Sigmoid colon (tissue), 7 donors: Measurements from ENCODE around the gene PSAT1. TPM values are rescaled to one million over a fixed set of nuclear protein-coding genes. Genes with fewer than 3 reads are reported as not detected.

ENCODE experiments used
- DNase-seq: peaks from one replicate; pipeline ENCODE4 v3.0.0-alpha.2; 2019
- H3K27ac ChIP-seq, 4 donors: fragments of 200-600 bp; sonication (generic); one replicate each; pipeline ENCODE4 v1.5.1; 2016 to 2019; ENCODE audit warnings: mild to moderate bottlenecking in 1 of 4
- H3K27me3 ChIP-seq, 3 donors: fragments of 200-600 bp; sonication (generic); one replicate each; pipeline ENCODE4 v1.5.1; 2019; ENCODE audit warnings: mild to moderate bottlenecking in 1 of 3
- H3K36me3 ChIP-seq, 4 donors: fragments of 200-600 bp; sonication (generic); one replicate each; pipeline ENCODE4 v1.5.1; 2016 to 2019
- H3K4me1 ChIP-seq, 4 donors: fragments of 200-600 bp; sonication (generic); one replicate each; pipeline ENCODE4 v1.5.1; 2017 to 2019
- H3K4me3 ChIP-seq, 4 donors: fragments of 200-600 bp; sonication (generic); one replicate each; pipeline ENCODE4 v1.5.1; 2017 to 2019; ENCODE audit warnings: mild to moderate bottlenecking in 2 of 4, moderate library complexity in 1 of 4
- H3K9me3 ChIP-seq, 4 donors: fragments of 200-600 bp in 3 of 4; sonication (generic) in 3 of 4; one replicate each; pipeline versions ENCODE4 v1.5.1 to v1.6.1; 2013 to 2019
- EP300 ChIP-seq, 4 donors: sonication (generic); formaldehyde crosslinking; IDR thresholded peaks; one replicate each; pipeline ENCODE4 v1.6.1; 2017; ENCODE audit warnings: antibody characterized with exemption in 4 of 4
- POLR2A ChIP-seq, 2 donors: fragments of 450-650 bp; IDR thresholded peaks; one replicate each; pipeline ENCODE4 v1.6.1; 2016; ENCODE audit warnings: antibody characterized with exemption in 2 of 2, mild to moderate bottlenecking in 2 of 2, moderate library complexity in 2 of 2
- POLR2AphosphoS5 ChIP-seq, 4 donors: sonication (generic); formaldehyde crosslinking; IDR thresholded peaks; one replicate each; pipeline ENCODE4 v1.6.1; 2017; ENCODE audit warnings: antibody characterized with exemption in 4 of 4
- WGBS, 2 donors: extraction: QIAGEN DNeasy Blood & Tissue Kit; methylation state at CpG; one replicate each; pipeline ENCODE4 v1.1.7; 2013; 5-methylcytosine and 5-hydroxymethylcytosine counted together
- intact Hi-C: fragments of 100-400 bp; cut with DNase I; formaldehyde crosslinking; loops from one replicate; pipeline ENCODE4 v1.15.1; 2023
- polyA plus RNA-seq, 3 donors: library from polyadenylated mRNA; stranded (reverse); fragments of 200-250 nt; gene quantifications; one replicate each; pipeline ENCODE4 v1.2.3, GENCODE V29; 2013
- total RNA-seq, 4 donors: library from RNA; depleted of rRNA; stranded (reverse); fragments of >200 nt; gene quantifications; one replicate each; pipeline ENCODE4 v1.1.0, GENCODE V29; 2016
- TF ChIP-seq, protein P1 (sequence below), 4 experiments: fragments of 450-650 bp in 3 of 4; fragments of 200-600 bp in 1 of 4; IDR thresholded peaks; one replicate each; pipeline ENCODE4 v1.5.1; 2016 to 2019; ENCODE audit warnings: antibody characterized with exemption in 4 of 4, mild to moderate bottlenecking in 3 of 4, moderate library complexity in 2 of 4
- donor health status: healthy with polysubstance abuse.
- donor health status: Bipolar disorder and iron deficiency.
- donor health status: healthy.

The PSAT1 gene
- total and polyA plus RNA-seq, 7 donors = 1.2 to 34.4 (median 2.5) TPM

GRCh38 chr9:78348848-78349247 is 51.9 kb downstream of the PSAT1 start:
- Histone ChIP-seq H3K9me3 (no peaks in the 10 kb centered on the region), H3K27me3 (no peaks in the 10 kb centered on the region), H3K36me3 (no peaks in the 10 kb centered on the region), H3K4me3 (no peak overlapping the region), H3K4me1 (no peaks in the 10 kb centered on the region), H3K27ac (no peak overlapping the region)
- no peak for DNase-seq
- TF ChIP-seq POLR2AphosphoS5 (IDR thresholded peaks at IDR 0.05) = no peak
- no peak for TF ChIP-seq POLR2A (IDR thresholded peaks at IDR 0.05)
- TF ChIP-seq, protein P1, sequence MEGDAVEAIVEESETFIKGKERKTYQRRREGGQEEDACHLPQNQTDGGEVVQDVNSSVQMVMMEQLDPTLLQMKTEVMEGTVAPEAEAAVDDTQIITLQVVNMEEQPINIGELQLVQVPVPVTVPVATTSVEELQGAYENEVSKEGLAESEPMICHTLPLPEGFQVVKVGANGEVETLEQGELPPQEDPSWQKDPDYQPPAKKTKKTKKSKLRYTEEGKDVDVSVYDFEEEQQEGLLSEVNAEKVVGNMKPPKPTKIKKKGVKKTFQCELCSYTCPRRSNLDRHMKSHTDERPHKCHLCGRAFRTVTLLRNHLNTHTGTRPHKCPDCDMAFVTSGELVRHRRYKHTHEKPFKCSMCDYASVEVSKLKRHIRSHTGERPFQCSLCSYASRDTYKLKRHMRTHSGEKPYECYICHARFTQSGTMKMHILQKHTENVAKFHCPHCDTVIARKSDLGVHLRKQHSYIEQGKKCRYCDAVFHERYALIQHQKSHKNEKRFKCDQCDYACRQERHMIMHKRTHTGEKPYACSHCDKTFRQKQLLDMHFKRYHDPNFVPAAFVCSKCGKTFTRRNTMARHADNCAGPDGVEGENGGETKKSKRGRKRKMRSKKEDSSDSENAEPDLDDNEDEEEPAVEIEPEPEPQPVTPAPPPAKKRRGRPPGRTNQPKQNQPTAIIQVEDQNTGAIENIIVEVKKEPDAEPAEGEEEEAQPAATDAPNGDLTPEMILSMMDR (IDR thresholded peaks at IDR 0.05) = no peak
- 93 to 96% methylated on average over 1 of the region's 1 CpG for WGBS, 2 donors
- intact Hi-C loops = no loop called here

GRCh38 chr9:78351816-78352215 is 54.9 kb downstream of the PSAT1 start:
- H3K27ac ChIP-seq = no peak overlapping the region
- no peaks in the 10 kb centered on the region for H3K27me3 ChIP-seq
- H3K36me3 ChIP-seq = no peaks in the 10 kb centered on the region
- 59 to 87% methylated on average over 2 of the region's 2 CpGs for WGBS, 2 donors
- H3K9me3 ChIP-seq = no peaks in the 10 kb centered on the region
- no peak for DNase-seq
- H3K4me3 ChIP-seq = no peak overlapping the region
- TF ChIP-seq EP300 (IDR thresholded peaks at IDR 0.05) (no peak), POLR2AphosphoS5 (IDR thresholded peaks at IDR 0.05) (no peak), POLR2A (IDR thresholded peaks at IDR 0.05) (no peak)
- TF ChIP-seq, protein P1 (IDR thresholded peaks at IDR 0.05) = no peak
- intact Hi-C loops = no loop called here
- H3K4me1 ChIP-seq = no peaks in the 10 kb centered on the region

GRCh38 chr9:78354324-78354973 is 57.5 kb downstream of the PSAT1 start:
- H3K36me3 ChIP-seq = no peaks in the 10 kb centered on the region
- no peaks in the 10 kb centered on the region for H3K27me3 ChIP-seq
- intact Hi-C loops = no loop called here
- DNase-seq = no peak
- TF ChIP-seq POLR2A (IDR thresholded peaks at IDR 0.05) = no peak
- no peaks in the 10 kb centered on the region for H3K9me3 ChIP-seq
- no peaks in the 10 kb centered on the region for H3K4me1 ChIP-seq
- H3K27ac ChIP-seq = no peak overlapping the region
- H3K4me3 ChIP-seq = no peak overlapping the region

GRCh38 chr9:78354989-78355388 is 58.1 kb downstream of the PSAT1 start:
- no peaks in the 10 kb centered on the region for H3K36me3 ChIP-seq
- H3K9me3 ChIP-seq = no peaks in the 10 kb centered on the region
- intact Hi-C loops = no loop called here
- no peaks in the 10 kb centered on the region for H3K27me3 ChIP-seq
- no peak for DNase-seq
- TF ChIP-seq EP300 (IDR thresholded peaks at IDR 0.05) (no peak), POLR2A (IDR thresholded peaks at IDR 0.05) (no peak), POLR2AphosphoS5 (IDR thresholded peaks at IDR 0.05) (no peak)
- TF ChIP-seq, protein P1 (IDR thresholded peaks at IDR 0.05) = no peak
- no peak overlapping the region for H3K27ac ChIP-seq
- no peak overlapping the region for H3K4me3 ChIP-seq
- WGBS, 2 donors = 76 to 82% methylated on average over 3 of the region's 3 CpGs
- H3K4me1 ChIP-seq = no peaks in the 10 kb centered on the region

DNA sequence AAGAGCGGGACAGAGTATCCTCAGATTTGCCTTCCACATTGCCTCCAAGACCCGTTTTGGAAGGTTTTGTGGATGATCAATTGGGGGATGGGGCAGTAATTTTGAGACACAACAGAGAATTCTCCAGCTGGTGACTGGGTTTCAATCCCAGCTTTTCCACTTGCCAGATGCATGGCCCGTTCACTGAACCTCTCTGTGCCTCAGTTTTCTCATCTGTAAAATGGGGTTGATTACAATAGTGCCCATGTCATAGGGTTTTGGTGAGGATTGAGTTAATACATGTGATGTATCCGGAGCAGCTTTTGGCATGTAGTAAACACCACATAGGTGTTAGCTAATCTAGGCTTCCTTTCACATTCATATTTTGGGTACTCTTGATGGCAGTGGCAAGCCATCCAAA is 59.7 kb downstream of the PSAT1 start:
- Histone ChIP-seq H3K4me1 (no peaks in the 10 kb centered on the region), H3K36me3 (no peaks in the 10 kb centered on the region), H3K4me3 (no peak overlapping the region), H3K9me3 (no peaks in the 10 kb centered on the region), H3K27me3 (no peaks in the 10 kb centered on the region), H3K27ac (no peak overlapping the region)
- TF ChIP-seq, protein P1 (IDR thresholded peaks at IDR 0.05) = no peak
- TF ChIP-seq POLR2A (IDR thresholded peaks at IDR 0.05) (no peak), EP300 (IDR thresholded peaks at IDR 0.05) (no peak), POLR2AphosphoS5 (IDR thresholded peaks at IDR 0.05) (no peak)
- intact Hi-C loops = no loop called here
- 61 to 93% methylated on average over 4 of the region's 4 CpGs for WGBS, 2 donors
- no peak for DNase-seq
